Thyroid gland (tissue), 4 donors: Measurements from ENCODE around the gene ADAMTS17. TPM values are rescaled to one million over a fixed set of nuclear protein-coding genes. Genes with fewer than 3 reads are reported as not detected.
A peak's percentile ranks its signal among the peaks of the same experiment; 100 is the strongest.

Source experiments
- DNase-seq, 2 donors: peaks; one replicate each; pipeline ENCODE4 v3.0.0-alpha.2; 2019
- H3K27ac ChIP-seq, 3 donors: fragments of 200-600 bp; sonication (generic); 1 replicate in 2 of 3; 2 replicates in 1 of 3; pipeline ENCODE4 v1.5.1; 2016 to 2019; ENCODE audit warnings: mild to moderate bottlenecking in 1 of 3, moderate library complexity in 1 of 3
- H3K27me3 ChIP-seq: fragments of 200-600 bp; sonication (generic); one replicate; pipeline ENCODE4 v1.5.1; 2019
- H3K36me3 ChIP-seq, 2 donors: fragments of 200-600 bp; sonication (generic); one replicate each; pipeline ENCODE4 v1.5.1; 2016 to 2019
- H3K4me1 ChIP-seq, 2 donors: fragments of 200-600 bp; sonication (generic); one replicate each; pipeline ENCODE4 v1.5.1; 2017 to 2019
- H3K4me3 ChIP-seq, 3 donors: fragments of 200-600 bp; sonication (generic); replicated peaks in 1 of 3; 1 replicate in 2 of 3; 2 replicates in 1 of 3; pipeline ENCODE4 v1.5.1; 2016; ENCODE audit warnings: mild to moderate bottlenecking in 1 of 3
- H3K9me3 ChIP-seq: fragments of 200-600 bp; sonication (generic); one replicate; pipeline ENCODE4 v1.5.1; 2017
- CTCF ChIP-seq, 6 experiments: fragments of 200-600 bp in 3 of 6; fragments of 450-650 bp in 3 of 6; sonication (generic) in 3 of 6; IDR thresholded peaks; one replicate each; pipeline ENCODE4 v1.5.1; 2016 to 2019; ENCODE audit warnings: antibody characterized with exemption in 6 of 6, mild to moderate bottlenecking in 2 of 6, inconsistent platforms in 1 of 6, moderate library complexity in 1 of 6
- POLR2A ChIP-seq, 2 donors: fragments of 450-650 bp; IDR thresholded peaks; one replicate each; pipeline ENCODE4 v1.6.1; 2017; ENCODE audit warnings: antibody characterized with exemption in 2 of 2, mild to moderate bottlenecking in 2 of 2, moderate library complexity in 1 of 2
- WGBS, 2 donors: methylation state at CpG; one replicate each; pipeline ENCODE4 v1.1.5; 2017; 5-methylcytosine and 5-hydroxymethylcytosine counted together
- intact Hi-C: fragments of 100-400 bp; cut with DNase I; formaldehyde crosslinking; loops from one replicate; pipeline ENCODE4 v1.15.1; 2023
- total RNA-seq, 4 donors: library from RNA; depleted of rRNA; stranded (reverse); fragments of >200 nt; gene quantifications; one replicate each; pipeline ENCODE4 v1.2.3, GENCODE V29; 2016

ADAMTS17 gene
- total RNA-seq, 4 donors from 2014 or later = 3.5 to 667 (median 5.3) TPM

- Histone ChIP-seq H3K27ac (no peak overlapping the region), H3K36me3 (no peaks in the 10 kb centered on the region), H3K9me3 (no peaks in the 10 kb centered on the region), H3K4me1 (peaks cover 15 to 24% of the 10 kb centered on the region in 2 donors), H3K27me3 (no peaks in the 10 kb centered on the region), H3K4me3 (no peak overlapping the region)
- intact Hi-C loops = no loop called here
- WGBS, 2 donors = 93 to 98% methylated on average over 8 of the region's 8 CpGs
- no peak for DNase-seq
- TF ChIP-seq POLR2A (IDR thresholded peaks at IDR 0.05) (no peak), CTCF (IDR thresholded peaks at IDR 0.05) (no peak)
Observed at GRCh38 chr15:100057281-100057680, 284.5 kb downstream of the ADAMTS17 start.

GRCh38 chr15:100056411-100057072 lies 285.2 kb downstream of the ADAMTS17 start:
- Histone ChIP-seq H3K36me3 (no peaks in the 10 kb centered on the region), H3K27me3 (no peaks in the 10 kb centered on the region), H3K9me3 (no peaks in the 10 kb centered on the region), H3K4me3 (no peak overlapping the region), H3K27ac (no peak overlapping the region), H3K4me1 (peaks cover 15 to 17% of the 10 kb centered on the region in 2 donors)
- intact Hi-C loops = no loop called here
- no peak for DNase-seq
- 93 to 97% methylated on average over 7 to 14 of the region's 14 CpGs for WGBS, 2 donors
- TF ChIP-seq CTCF (IDR thresholded peaks at IDR 0.05) = no peak
- TF ChIP-seq POLR2A (IDR thresholded peaks at IDR 0.05) = no peak

GRCh38 chr15:100055821-100056220 lies 286.0 kb downstream of the ADAMTS17 start:
- no peak for DNase-seq
- TF ChIP-seq POLR2A (IDR thresholded peaks at IDR 0.05) (no peak), CTCF (IDR thresholded peaks at IDR 0.05) (no peak)
- WGBS, 2 donors = 90 to 93% methylated on average over 2 of the region's 2 CpGs

GRCh38 chr15:100054539-100054938 lies 287.2 kb downstream of the ADAMTS17 start:
- Histone ChIP-seq H3K9me3 (no peaks in the 10 kb centered on the region), H3K27me3 (no peaks in the 10 kb centered on the region), H3K4me1 (peaks cover 0 to under 1% of the 10 kb centered on the region in 2 donors), H3K27ac (no peak overlapping the region), H3K4me3 (no peak overlapping the region), H3K36me3 (no peaks in the 10 kb centered on the region)
- WGBS, 2 donors = 76% methylated on average over 7 of the region's 7 CpGs
- no peak for TF ChIP-seq POLR2A (IDR thresholded peaks at IDR 0.05)
- TF ChIP-seq CTCF (IDR thresholded peaks at IDR 0.05) = no peak
- no peak for DNase-seq
- intact Hi-C loops = no loop called here

More at GRCh38 chr15:100055821-100056220, 286.0 kb downstream of the ADAMTS17 start:
- Histone ChIP-seq H3K4me1 (peaks cover 9% of the 10 kb centered on the region in 2 donors), H3K36me3 (no peaks in the 10 kb centered on the region), H3K4me3 (no peak overlapping the region), H3K27ac (no peak overlapping the region), H3K9me3 (no peaks in the 10 kb centered on the region), H3K27me3 (no peaks in the 10 kb centered on the region)
- intact Hi-C loops = no loop called here

GRCh38 chr15:100053474-100054121 lies 288.2 kb downstream of the ADAMTS17 start:
- WGBS, 2 donors = 58 to 61% methylated on average over 11 of the region's 11 CpGs
- H3K9me3 ChIP-seq = no peaks in the 10 kb centered on the region
- H3K4me1 ChIP-seq = no peaks in the 10 kb centered on the region
- no peaks in the 10 kb centered on the region for H3K27me3 ChIP-seq
- no peaks in the 10 kb centered on the region for H3K36me3 ChIP-seq
- intact Hi-C loops = no loop called here
- no peak overlapping the region for H3K4me3 ChIP-seq
- DNase-seq = peak in 1 of 2 donors; percentile 10
- TF ChIP-seq POLR2A (IDR thresholded peaks at IDR 0.05) (no peak), CTCF (IDR thresholded peaks at IDR 0.05) (no peak)
- no peak overlapping the region for H3K27ac ChIP-seq
